ENCODE measurements around the gene ZNF383. TPM values are rescaled to one million over a fixed set of nuclear protein-coding genes. Genes with fewer than 3 reads are reported as not detected.
"Not testable (repeated sequence)": the region's sequence is repeated elsewhere in the genome, so short reads cannot be mapped to it uniquely, and the experiment has no call there.

ZNF383 gene
- total and polyA plus RNA-seq, 4 donors, result 2.9 to 19.9 (median 7.5) TPM

- H3K36me3 ChIP-seq (ENCODE audit: control insufficient read depth in 4 of 4, insufficient read depth in 4 of 4, low read length in 4 of 4), result peaks cover 0 to 3% (median 0%) of the 10 kb centered on the region in 4 donors
- peak overlapping the region; percentile 42 to 70 for H3K27ac ChIP-seq (ENCODE audit: low read depth in 1 of 2, low read length in 1 of 2)
- WGBS, 2 donors, result 2 to 7% methylated on average over 39 of the region's 39 CpGs
Measured at GRCh38 chr19:37251308-37252229, 33.6 kb downstream of the ZNF383 start.

GRCh38 chr19:37263028-37263427 lies 45.0 kb downstream of the ZNF383 start:
- not testable (repeated sequence) for ATAC-seq (ENCODE audit: insufficient read depth, low FRiP score); H3K9ac ChIP-seq (ENCODE audit: insufficient read depth in 1 of 2, low read length in 2 of 2); H3K27me3 ChIP-seq (ENCODE audit: control insufficient read depth in 3 of 3, insufficient read depth in 3 of 3, low read length in 2 of 3); H3K4me3 ChIP-seq; H3K4me1 ChIP-seq (ENCODE audit: control insufficient read depth in 5 of 5, insufficient read depth in 5 of 5, low read length in 5 of 5); DNase-seq; H3K36me3 ChIP-seq (ENCODE audit: control insufficient read depth in 4 of 4, insufficient read depth in 4 of 4, low read length in 4 of 4); H3K27ac ChIP-seq (ENCODE audit: low read depth in 1 of 2, low read length in 1 of 2)
- WGBS, 2 donors, result 88 to 100% methylated on average over 1 of the region's 1 CpG
- H3K9me3 ChIP-seq (ENCODE audit: control insufficient read depth in 4 of 4, insufficient read depth in 3 of 4, low read length in 3 of 4), result peaks cover 0 to 18% (median 0%) of the 10 kb centered on the region in 4 donors

More at GRCh38 chr19:37251308-37252229, 33.6 kb downstream of the ZNF383 start:
- no peaks in the 10 kb centered on the region for H3K27me3 ChIP-seq (ENCODE audit: control insufficient read depth in 3 of 3, insufficient read depth in 3 of 3, low read length in 2 of 3)
- peak overlapping the region in 1 of 2 donors; percentile 91 for H3K9ac ChIP-seq (ENCODE audit: insufficient read depth in 1 of 2, low read length in 2 of 2)
- peak; percentile 82 for ATAC-seq (ENCODE audit: insufficient read depth, low FRiP score)
- H3K9me3 ChIP-seq (ENCODE audit: control insufficient read depth in 4 of 4, insufficient read depth in 3 of 4, low read length in 3 of 4), result peaks cover 0 to 43% (median 7%) of the 10 kb centered on the region in 4 donors
- DNase-seq, result peak; percentile 96 to 99 (median 98)
- no peak for TF ChIP-seq CTCF (IDR thresholded peaks at IDR 0.05; ENCODE audit: control extremely low read depth, extremely low read depth)
- peak overlapping the region; percentile 59 for H3K4me3 ChIP-seq
- H3K4me1 ChIP-seq (ENCODE audit: control insufficient read depth in 5 of 5, insufficient read depth in 5 of 5, low read length in 5 of 5), result peaks cover 0 to 4% (median 0%) of the 10 kb centered on the region in 5 donors

GRCh38 chr19:37267005-37267404 lies 49.0 kb downstream of the ZNF383 start:
- WGBS, 2 donors, result 92 to 98% methylated on average over 9 to 12 of the region's 12 CpGs
- H3K27me3 ChIP-seq (ENCODE audit: control insufficient read depth in 3 of 3, insufficient read depth in 3 of 3, low read length in 2 of 3); ATAC-seq (ENCODE audit: insufficient read depth, low FRiP score); H3K4me1 ChIP-seq (ENCODE audit: control insufficient read depth in 5 of 5, insufficient read depth in 5 of 5, low read length in 5 of 5); DNase-seq; H3K9ac ChIP-seq (ENCODE audit: insufficient read depth in 1 of 2, low read length in 2 of 2); H3K4me3 ChIP-seq; H3K36me3 ChIP-seq (ENCODE audit: control insufficient read depth in 4 of 4, insufficient read depth in 4 of 4, low read length in 4 of 4); H3K27ac ChIP-seq (ENCODE audit: low read depth in 1 of 2, low read length in 1 of 2): not testable (repeated sequence)
- H3K9me3 ChIP-seq (ENCODE audit: control insufficient read depth in 4 of 4, insufficient read depth in 3 of 4, low read length in 3 of 4), result peaks cover 0 to 13% (median 2%) of the 10 kb centered on the region in 4 donors

- H3K4me3 ChIP-seq; H3K4me1 ChIP-seq (ENCODE audit: control insufficient read depth in 5 of 5, insufficient read depth in 5 of 5, low read length in 5 of 5); ATAC-seq (ENCODE audit: insufficient read depth, low FRiP score); H3K36me3 ChIP-seq (ENCODE audit: control insufficient read depth in 4 of 4, insufficient read depth in 4 of 4, low read length in 4 of 4); H3K9ac ChIP-seq (ENCODE audit: insufficient read depth in 1 of 2, low read length in 2 of 2); DNase-seq; H3K27ac ChIP-seq (ENCODE audit: low read depth in 1 of 2, low read length in 1 of 2); H3K27me3 ChIP-seq (ENCODE audit: control insufficient read depth in 3 of 3, insufficient read depth in 3 of 3, low read length in 2 of 3): not testable (repeated sequence)
- peaks cover 0 to 13% (median 2%) of the 10 kb centered on the region in 4 donors for H3K9me3 ChIP-seq (ENCODE audit: control insufficient read depth in 4 of 4, insufficient read depth in 3 of 4, low read length in 3 of 4)
- WGBS, 2 donors, result 91 to 96% methylated on average over 4 of the region's 4 CpGs
Measured at GRCh38 chr19:37267755-37268154, 49.7 kb downstream of the ZNF383 start.

DNA sequence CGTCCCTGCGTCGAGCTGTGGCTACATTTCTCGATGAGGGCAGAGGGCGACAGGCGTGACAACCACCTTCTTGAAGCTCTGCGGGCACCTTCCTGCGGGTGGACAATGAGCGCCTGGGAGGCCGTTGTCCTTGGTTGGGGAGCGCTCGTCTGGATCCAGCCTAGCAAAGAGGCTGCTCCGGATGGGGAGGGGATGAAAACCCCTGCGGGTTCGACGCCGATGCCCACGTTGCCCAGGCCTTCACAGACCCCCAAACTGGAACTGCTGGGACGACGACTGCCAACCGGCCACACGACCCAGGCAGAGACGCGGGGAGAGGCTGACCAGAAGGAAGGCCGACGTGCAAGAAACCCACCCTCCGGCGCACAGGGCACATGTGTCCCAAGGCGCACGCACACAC lies 62.6 kb downstream of the ZNF383 start:
- not testable (repeated sequence) for DNase-seq; H3K4me1 ChIP-seq (ENCODE audit: control insufficient read depth in 5 of 5, insufficient read depth in 5 of 5, low read length in 5 of 5)
- whole genome bisulfite sequencing, 2 donors, result 98% methylated on average over 29 of the region's 30 CpGs; no CpG with 5 or more reads in 1 of the 2 donors

GRCh38 chr19:37284020-37284419 lies 66.0 kb downstream of the ZNF383 start:
- not testable (repeated sequence) for H3K9ac ChIP-seq (ENCODE audit: insufficient read depth in 1 of 2, low read length in 2 of 2); H3K27ac ChIP-seq (ENCODE audit: low read depth in 1 of 2, low read length in 1 of 2); H3K4me1 ChIP-seq (ENCODE audit: control insufficient read depth in 5 of 5, insufficient read depth in 5 of 5, low read length in 5 of 5); ATAC-seq (ENCODE audit: insufficient read depth, low FRiP score); H3K27me3 ChIP-seq (ENCODE audit: control insufficient read depth in 3 of 3, insufficient read depth in 3 of 3, low read length in 2 of 3); H3K4me3 ChIP-seq; DNase-seq; H3K36me3 ChIP-seq (ENCODE audit: control insufficient read depth in 4 of 4, insufficient read depth in 4 of 4, low read length in 4 of 4); H3K9me3 ChIP-seq (ENCODE audit: control insufficient read depth in 4 of 4, insufficient read depth in 3 of 4, low read length in 3 of 4)
- 87% methylated on average over 14 of the region's 37 CpGs; no CpG with 5 or more reads in 1 of the 2 donors for WGBS, 2 donors

More for the DNA sequence above, 62.6 kb downstream of the ZNF383 start:
- not testable (repeated sequence) for H3K27me3 ChIP-seq (ENCODE audit: control insufficient read depth in 3 of 3, insufficient read depth in 3 of 3, low read length in 2 of 3); H3K36me3 ChIP-seq (ENCODE audit: control insufficient read depth in 4 of 4, insufficient read depth in 4 of 4, low read length in 4 of 4); H3K27ac ChIP-seq (ENCODE audit: low read depth in 1 of 2, low read length in 1 of 2); ATAC-seq (ENCODE audit: insufficient read depth, low FRiP score); H3K9ac ChIP-seq (ENCODE audit: insufficient read depth in 1 of 2, low read length in 2 of 2); H3K9me3 ChIP-seq (ENCODE audit: control insufficient read depth in 4 of 4, insufficient read depth in 3 of 4, low read length in 3 of 4); H3K4me3 ChIP-seq

- H3K27ac ChIP-seq (ENCODE audit: low read depth in 1 of 2, low read length in 1 of 2); H3K4me3 ChIP-seq; H3K4me1 ChIP-seq (ENCODE audit: control insufficient read depth in 5 of 5, insufficient read depth in 5 of 5, low read length in 5 of 5); H3K27me3 ChIP-seq (ENCODE audit: control insufficient read depth in 3 of 3, insufficient read depth in 3 of 3, low read length in 2 of 3); H3K9me3 ChIP-seq (ENCODE audit: control insufficient read depth in 4 of 4, insufficient read depth in 3 of 4, low read length in 3 of 4); ATAC-seq (ENCODE audit: insufficient read depth, low FRiP score); DNase-seq; H3K9ac ChIP-seq (ENCODE audit: insufficient read depth in 1 of 2, low read length in 2 of 2); H3K36me3 ChIP-seq (ENCODE audit: control insufficient read depth in 4 of 4, insufficient read depth in 4 of 4, low read length in 4 of 4): not testable (repeated sequence)
- 86 to 92% methylated on average over 26 to 29 of the region's 39 CpGs for WGBS, 2 donors
Measured at GRCh38 chr19:37289229-37289628, 71.2 kb downstream of the ZNF383 start.
